HCT116 (cell line): ENCODE results near the gene INHBE. TPM values are rescaled to one million over a fixed set of nuclear protein-coding genes. Genes with fewer than 3 reads are reported as not detected.

Source experiments
- ATAC-seq: fragments of 200-7000 bp; cut with Tn5 transposase; 2 replicates; pipeline ENCODE4 v1.9.1; 2020; ENCODE audit warnings: mild to moderate bottlenecking, moderate library complexity
- BruUV-seq: library from RNA; stranded (reverse); fragments of 400-500 nt; replicated peaks from 2 replicates; lab custom pipeline; 2021; lab: Mats Ljungman, UMichigan
- CTCF ChIA-PET: fragments of 300-600 bp; sonication (Branson Sonifier 250); formaldehyde crosslinking; loops from one replicate; lab custom pipeline; 2021; ENCODE audit warnings: antibody characterized with exemption; lab: Charles Lee
- POLR2A ChIA-PET: fragments of 300-600, 350-600 bp; sonication (Branson Sonifier 250); formaldehyde crosslinking; loops from one replicate; lab custom pipeline; 2021; ENCODE audit warnings: antibody characterized with exemption; lab: Charles Lee
- RAD21 ChIA-PET, 2 experiments: fragments of 300-600 bp; sonication (Branson Sonifier 250); formaldehyde crosslinking; loops; one replicate each; lab custom pipeline; 2023; ENCODE audit warnings: low total read pairs in 2 of 2; ENCODE audit not compliant: uncharacterized antibody in 2 of 2, unreplicated experiment in 2 of 2, low non-redundant PET in 1 of 2; lab: Charles Lee
- DNase-seq: peaks from one replicate; pipeline ENCODE4 v3.0.0-alpha.2; 2010; ENCODE audit warnings: low read depth, low spot score
- H2AFZ ChIP-seq: fragments of 200-600 bp; shearing (Covaris generic), sonication (generic); 2 replicates; pipeline ENCODE4 v1.6.1; 2017; ENCODE audit warnings: low read depth, mixed run types, mixed read lengths, antibody characterized with exemption, low read length; ENCODE audit not compliant: poor library complexity, severe bottlenecking
- H3K27ac ChIP-seq: 2 replicates; pipeline ENCODE4 v1.5.1; 2012; ENCODE audit warnings: low read depth, low read length
- H3K27me3 ChIP-seq: fragments of 200-600 bp; sonication (generic); 2 replicates; pipeline ENCODE4 v1.6.1; 2016; ENCODE audit warnings: mixed run types, low read length, mixed read lengths; ENCODE audit not compliant: insufficient read depth
- H3K36me3 ChIP-seq, 2 experiments: fragments of 200-500 bp in 1 of 2; fragments of 200-600 bp in 1 of 2; sonication (Bioruptor generic) in 1 of 2; sonication (generic) in 1 of 2; 2 replicates each; pipeline versions ENCODE4 v1.5.1 to v1.6.1; 2014 to 2016; ENCODE audit warnings: low read length in 2 of 2, inconsistent platforms in 1 of 2, mixed read lengths in 1 of 2, mixed run types in 1 of 2; ENCODE audit not compliant: insufficient read depth in 2 of 2, control insufficient read depth in 1 of 2
- H3K4me1 ChIP-seq, 2 experiments: fragments of 200-600 bp in 1 of 2; sonication (generic) in 1 of 2; 2 replicates each; pipeline versions ENCODE4 v1.5.1 to v1.6.1; 2012 to 2017; ENCODE audit warnings: low read length in 2 of 2, inconsistent platforms in 1 of 2, mild to moderate bottlenecking in 1 of 2, mixed read lengths in 1 of 2, mixed run types in 1 of 2, moderate library complexity in 1 of 2; ENCODE audit not compliant: insufficient read depth in 2 of 2, control insufficient read depth in 1 of 2
- H3K4me2 ChIP-seq: fragments of 200-600 bp; sonication (generic); 2 replicates; pipeline ENCODE4 v1.6.1; 2017; ENCODE audit warnings: mixed run types, low read length, mixed read lengths
- H3K4me3 ChIP-seq, 2 experiments: fragments of 200-600 bp in 1 of 2; sonication (generic) in 1 of 2; replicated peaks in 1 of 2; 2 replicates each; pipeline ENCODE4 v1.5.1; 2011 to 2016; ENCODE audit warnings: low read length in 2 of 2, control low read depth in 1 of 2, low read depth in 1 of 2, mild to moderate bottlenecking in 1 of 2, mixed read lengths in 1 of 2, mixed run types in 1 of 2
- H3K79me2 ChIP-seq: fragments of 200-600 bp; sonication (generic); 2 replicates; pipeline ENCODE4 v1.6.1; 2017; ENCODE audit warnings: mild to moderate bottlenecking, mixed run types, low read length, moderate library complexity, mixed read lengths; ENCODE audit not compliant: insufficient read depth
- H3K9ac ChIP-seq: fragments of 200-600 bp; sonication (generic); 2 replicates; pipeline ENCODE4 v1.6.1; 2016; ENCODE audit warnings: low read length, mixed read lengths
- H3K9me2 ChIP-seq: fragments of 200-600 bp; sonication (generic), shearing (Covaris generic); 2 replicates; pipeline ENCODE4 v1.6.1; 2017; ENCODE audit warnings: mixed run types, mild to moderate bottlenecking, moderate library complexity; ENCODE audit not compliant: insufficient read depth
- H3K9me3 ChIP-seq, 2 experiments: fragments of 200-500 bp in 1 of 2; fragments of 200-600 bp in 1 of 2; sonication (Bioruptor generic) in 1 of 2; sonication (generic) in 1 of 2; 2 replicates each; pipeline ENCODE4 v1.6.1; 2014 to 2017; ENCODE audit warnings: low read length in 2 of 2, mixed read lengths in 2 of 2, inconsistent platforms in 1 of 2, low read depth in 1 of 2, mild to moderate bottlenecking in 1 of 2, mixed run types in 1 of 2, moderate library complexity in 1 of 2; ENCODE audit not compliant: control insufficient read depth in 1 of 2, insufficient read depth in 1 of 2
- H4K20me1 ChIP-seq: fragments of 200-600 bp; sonication (generic), shearing (Covaris generic); 2 replicates; pipeline ENCODE4 v1.6.1; 2017; ENCODE audit warnings: mixed run types, mild to moderate bottlenecking, moderate library complexity; ENCODE audit not compliant: insufficient read depth
- CBX3 ChIP-seq: IDR thresholded peaks from 2 replicates; pipeline ENCODE4 v1.6.1; 2012; ENCODE audit warnings: low read depth
- EGR1 ChIP-seq: IDR thresholded peaks from 2 replicates; pipeline ENCODE4 v1.6.1; 2012; ENCODE audit warnings: low read depth
- ELF1 ChIP-seq: IDR thresholded peaks from 2 replicates; pipeline ENCODE4 v1.6.1; 2012; ENCODE audit warnings: low read depth, borderline replicate concordance
- EZH2 ChIP-seq: fragments of 200-600 bp; sonication (generic); IDR thresholded peaks from 2 replicates; pipeline ENCODE4 v1.6.1; 2017; ENCODE audit warnings: antibody characterized with exemption, mixed run types
- EZH2phosphoT487 ChIP-seq: fragments of 200-600 bp; IDR thresholded peaks from 2 replicates; pipeline ENCODE4 v1.6.1; 2018; ENCODE audit warnings: antibody characterized with exemption, borderline replicate concordance
- FOSL1 ChIP-seq: IDR thresholded peaks from 2 replicates; pipeline ENCODE4 v1.6.1; 2012; ENCODE audit warnings: low read depth
- RAD21 ChIP-seq: IDR thresholded peaks from 2 replicates; pipeline ENCODE4 v1.6.1; 2012; ENCODE audit warnings: low read depth, mild to moderate bottlenecking
- SP1 ChIP-seq: IDR thresholded peaks from 2 replicates; pipeline ENCODE4 v1.6.1; 2012; ENCODE audit warnings: low read depth
- TCF7L2 ChIP-seq: IDR thresholded peaks from 2 replicates; pipeline ENCODE4 v1.7.0; 2011; ENCODE audit warnings: borderline replicate concordance, inconsistent platforms; ENCODE audit not compliant: insufficient read depth, insufficient read length; ENCODE audit errors: extremely low read depth
- ZFX ChIP-seq: fragments of 450-650 bp; IDR thresholded peaks from 2 replicates; pipeline ENCODE4 v1.6.1; 2017
- intact Hi-C: fragments of 100-400 bp; cut with micrococcal nuclease; formaldehyde crosslinking; loops from 2 replicates; pipeline ENCODE4 v1.10.0; 2022
- total RNA-seq: library from RNA; stranded (reverse); gene quantifications from one replicate; pipeline ENCODE4 v1.2.1, GENCODE V29; 2021; ENCODE audit not compliant: unreplicated experiment
- TF ChIP-seq, protein P1 (sequence below): IDR thresholded peaks from 2 replicates; pipeline ENCODE4 v1.6.1; 2012; ENCODE audit warnings: low read depth
- TF ChIP-seq, protein P2 (sequence below): IDR thresholded peaks from 2 replicates; pipeline ENCODE4 v1.6.1; 2011; ENCODE audit warnings: mild to moderate bottlenecking, low read length, moderate library complexity; ENCODE audit not compliant: insufficient replicate concordance; ENCODE audit errors: extremely low read depth
- TF ChIP-seq, protein P3 (sequence below): IDR thresholded peaks from 2 replicates; pipeline ENCODE4 v1.6.1; 2012

Gene INHBE
- total RNA-seq, 1 experiment from 2014 or later: 0.89 TPM

DNA sequence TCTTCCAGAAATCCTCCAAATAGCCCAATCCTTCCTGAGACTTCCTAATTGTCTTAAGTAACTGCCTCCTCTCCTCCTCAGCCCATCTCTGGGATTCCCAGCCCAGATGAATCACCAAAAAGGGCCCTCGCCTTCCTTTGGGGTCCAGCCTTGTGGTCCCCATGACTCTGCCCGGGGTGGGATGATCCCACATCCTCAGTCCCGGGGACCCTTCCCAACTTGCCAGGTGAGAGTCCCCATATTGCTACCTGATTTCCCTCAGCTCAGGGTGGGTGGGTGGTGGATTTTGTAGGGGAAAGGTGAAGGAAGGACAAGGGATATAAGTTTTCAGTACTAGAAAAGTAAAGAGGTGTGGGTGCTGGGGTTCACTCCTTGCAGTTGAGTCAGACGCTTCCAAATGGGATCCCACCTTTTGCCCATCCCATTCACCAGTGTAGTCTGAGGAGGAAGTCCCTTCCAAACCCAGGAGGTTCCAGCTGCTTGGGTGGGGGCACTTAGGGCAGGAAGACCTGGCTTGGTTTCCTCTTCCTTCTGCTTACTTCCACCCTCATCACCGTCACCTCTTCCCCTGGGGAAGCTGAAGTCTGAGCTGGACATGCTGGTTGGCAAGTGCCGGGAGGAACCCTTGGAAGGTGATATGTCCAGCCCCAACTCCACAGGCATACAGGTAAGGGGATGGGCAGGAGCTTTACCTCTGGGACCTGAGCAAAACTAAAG lies 10.1 kb downstream of the INHBE start:
- POLR2A ChIA-PET: no interaction called here

More for the DNA sequence above, 10.1 kb downstream of the INHBE start:
- H2AFZ ChIP-seq: no peak overlapping the region
- ChIA-PET RAD21 (no interaction called here), CTCF (no interaction called here)
- BruUV-seq: no TSS peak
- ATAC-seq (no peak), DNase-seq (no peak)
- peaks cover 20% of the 10 kb centered on the region for H3K27me3 ChIP-seq
- no peak overlapping the region for H3K27ac ChIP-seq
- intact Hi-C loops: no loop called here
- no peaks in the 10 kb centered on the region for H3K9me3 ChIP-seq
- H3K4me1 ChIP-seq: peaks cover 9 to 30% of the 10 kb centered on the region in 2 experiments
- no peak overlapping the region for H3K9ac ChIP-seq
- no peak overlapping the region for H3K4me3 ChIP-seq
- no peaks in the 10 kb centered on the region for H3K79me2 ChIP-seq
- H3K36me3 ChIP-seq: no peaks in the 10 kb centered on the region
- TF ChIP-seq FOSL1: no peak
- TF ChIP-seq, protein P1, sequence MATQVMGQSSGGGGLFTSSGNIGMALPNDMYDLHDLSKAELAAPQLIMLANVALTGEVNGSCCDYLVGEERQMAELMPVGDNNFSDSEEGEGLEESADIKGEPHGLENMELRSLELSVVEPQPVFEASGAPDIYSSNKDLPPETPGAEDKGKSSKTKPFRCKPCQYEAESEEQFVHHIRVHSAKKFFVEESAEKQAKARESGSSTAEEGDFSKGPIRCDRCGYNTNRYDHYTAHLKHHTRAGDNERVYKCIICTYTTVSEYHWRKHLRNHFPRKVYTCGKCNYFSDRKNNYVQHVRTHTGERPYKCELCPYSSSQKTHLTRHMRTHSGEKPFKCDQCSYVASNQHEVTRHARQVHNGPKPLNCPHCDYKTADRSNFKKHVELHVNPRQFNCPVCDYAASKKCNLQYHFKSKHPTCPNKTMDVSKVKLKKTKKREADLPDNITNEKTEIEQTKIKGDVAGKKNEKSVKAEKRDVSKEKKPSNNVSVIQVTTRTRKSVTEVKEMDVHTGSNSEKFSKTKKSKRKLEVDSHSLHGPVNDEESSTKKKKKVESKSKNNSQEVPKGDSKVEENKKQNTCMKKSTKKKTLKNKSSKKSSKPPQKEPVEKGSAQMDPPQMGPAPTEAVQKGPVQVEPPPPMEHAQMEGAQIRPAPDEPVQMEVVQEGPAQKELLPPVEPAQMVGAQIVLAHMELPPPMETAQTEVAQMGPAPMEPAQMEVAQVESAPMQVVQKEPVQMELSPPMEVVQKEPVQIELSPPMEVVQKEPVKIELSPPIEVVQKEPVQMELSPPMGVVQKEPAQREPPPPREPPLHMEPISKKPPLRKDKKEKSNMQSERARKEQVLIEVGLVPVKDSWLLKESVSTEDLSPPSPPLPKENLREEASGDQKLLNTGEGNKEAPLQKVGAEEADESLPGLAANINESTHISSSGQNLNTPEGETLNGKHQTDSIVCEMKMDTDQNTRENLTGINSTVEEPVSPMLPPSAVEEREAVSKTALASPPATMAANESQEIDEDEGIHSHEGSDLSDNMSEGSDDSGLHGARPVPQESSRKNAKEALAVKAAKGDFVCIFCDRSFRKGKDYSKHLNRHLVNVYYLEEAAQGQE: no peak
- TF ChIP-seq ZFX: no peak
- TF ChIP-seq SP1: no peak
- TF ChIP-seq EZH2: no peak
- no peak for TF ChIP-seq RAD21
- no peak for TF ChIP-seq EGR1
- TF ChIP-seq, protein P2, sequence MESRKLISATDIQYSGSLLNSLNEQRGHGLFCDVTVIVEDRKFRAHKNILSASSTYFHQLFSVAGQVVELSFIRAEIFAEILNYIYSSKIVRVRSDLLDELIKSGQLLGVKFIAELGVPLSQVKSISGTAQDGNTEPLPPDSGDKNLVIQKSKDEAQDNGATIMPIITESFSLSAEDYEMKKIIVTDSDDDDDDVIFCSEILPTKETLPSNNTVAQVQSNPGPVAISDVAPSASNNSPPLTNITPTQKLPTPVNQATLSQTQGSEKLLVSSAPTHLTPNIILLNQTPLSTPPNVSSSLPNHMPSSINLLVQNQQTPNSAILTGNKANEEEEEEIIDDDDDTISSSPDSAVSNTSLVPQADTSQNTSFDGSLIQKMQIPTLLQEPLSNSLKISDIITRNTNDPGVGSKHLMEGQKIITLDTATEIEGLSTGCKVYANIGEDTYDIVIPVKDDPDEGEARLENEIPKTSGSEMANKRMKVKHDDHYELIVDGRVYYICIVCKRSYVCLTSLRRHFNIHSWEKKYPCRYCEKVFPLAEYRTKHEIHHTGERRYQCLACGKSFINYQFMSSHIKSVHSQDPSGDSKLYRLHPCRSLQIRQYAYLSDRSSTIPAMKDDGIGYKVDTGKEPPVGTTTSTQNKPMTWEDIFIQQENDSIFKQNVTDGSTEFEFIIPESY: no peak
- no peak for TF ChIP-seq EZH2phosphoT487
- no peak for TF ChIP-seq TCF7L2
- TF ChIP-seq, protein P3, sequence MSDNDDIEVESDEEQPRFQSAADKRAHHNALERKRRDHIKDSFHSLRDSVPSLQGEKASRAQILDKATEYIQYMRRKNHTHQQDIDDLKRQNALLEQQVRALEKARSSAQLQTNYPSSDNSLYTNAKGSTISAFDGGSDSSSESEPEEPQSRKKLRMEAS: no peak
- no peak for TF ChIP-seq CBX3
- no peak for TF ChIP-seq ELF1
- no peaks in the 10 kb centered on the region for H4K20me1 ChIP-seq
- no peak overlapping the region for H3K4me2 ChIP-seq
- H3K9me2 ChIP-seq: no peaks in the 10 kb centered on the region
